HG03280 (cell line): ENCODE measurements around the gene NKX2-2.
"Not testable (repeated sequence)": the region's sequence is repeated elsewhere in the genome, so short reads cannot be mapped to it uniquely, and the experiment has no call there.

Source experiments
- ATAC-seq: cut with Tn5 transposase; IDR thresholded peaks from one replicate; pipeline ENCODE4 v1.9.1; 2021; ENCODE audit warnings: mild to moderate bottlenecking, moderate library complexity; ENCODE audit not compliant: unreplicated experiment

NKX2-2 gene

GRCh38 chr20:21509597-21510371 is 4.1 kb downstream of the NKX2-2 start:
- no peak for ATAC-seq

DNA sequence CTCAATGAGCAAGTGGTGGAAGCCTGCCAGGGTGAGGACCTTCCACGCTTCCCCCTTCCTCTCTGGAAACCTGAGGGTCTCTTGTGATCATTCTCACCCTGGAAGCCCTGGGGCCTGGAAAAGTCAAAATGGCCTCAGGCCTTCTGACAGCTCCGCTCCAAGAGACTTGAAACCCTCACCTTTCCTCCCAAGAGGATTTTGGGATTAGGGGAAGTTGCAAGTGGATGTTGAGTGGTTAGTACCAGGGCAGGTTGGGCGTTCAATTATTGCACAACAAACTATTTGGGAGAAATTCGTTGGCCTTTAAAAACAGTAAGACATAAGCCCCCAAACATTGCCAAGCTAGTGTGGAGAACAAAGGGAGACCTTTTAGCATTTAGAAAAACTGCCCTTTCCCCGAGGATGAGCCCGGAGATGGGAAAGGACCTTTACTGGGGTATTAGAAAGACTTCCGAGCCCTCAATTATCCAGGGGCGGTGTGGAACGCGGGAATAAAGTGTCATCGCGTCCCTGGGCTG is 4.7 kb downstream of the NKX2-2 start:
- no peak for ATAC-seq

DNA sequence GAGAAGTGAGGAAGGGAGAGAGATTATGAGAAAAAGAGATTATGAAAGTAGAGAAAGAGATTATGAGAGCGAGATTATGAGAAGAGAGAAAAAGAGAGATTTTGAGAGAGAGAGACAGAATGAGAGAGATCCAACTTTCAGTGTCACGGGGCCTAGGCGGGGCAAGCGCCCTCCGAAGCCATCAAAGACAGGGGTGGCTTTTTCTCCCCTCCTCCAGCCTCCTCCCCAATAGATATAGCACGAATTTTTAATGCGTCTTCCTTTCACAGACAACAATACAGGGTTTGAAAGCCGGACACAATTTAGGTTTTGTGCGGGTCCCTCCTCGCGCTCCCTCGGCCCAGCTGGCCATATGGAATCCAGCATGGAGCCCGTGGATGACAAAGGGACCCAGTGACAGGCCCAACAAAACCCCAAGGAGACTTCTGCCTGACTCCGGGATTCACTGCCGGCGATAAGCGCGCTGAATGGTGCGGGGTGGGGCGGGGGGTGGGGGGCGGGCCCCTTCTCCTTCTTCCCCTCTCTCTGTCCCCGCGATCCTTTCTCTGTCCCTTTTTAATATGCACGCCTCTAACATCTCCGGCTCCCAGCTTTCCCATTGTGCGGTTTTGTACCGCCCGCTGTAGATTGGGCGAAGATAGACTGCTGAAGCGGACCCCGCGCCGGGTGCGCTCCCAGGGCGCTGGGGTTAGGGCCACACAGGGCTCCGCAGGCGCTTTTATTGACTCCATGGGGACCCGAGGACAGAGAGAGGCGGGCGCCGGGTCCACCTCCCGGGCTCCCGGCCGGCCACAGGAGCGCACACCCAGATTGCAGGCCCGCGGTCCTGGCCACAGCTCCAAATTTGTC is 5.4 kb downstream of the NKX2-2 start:
- no peak for ATAC-seq

DNA sequence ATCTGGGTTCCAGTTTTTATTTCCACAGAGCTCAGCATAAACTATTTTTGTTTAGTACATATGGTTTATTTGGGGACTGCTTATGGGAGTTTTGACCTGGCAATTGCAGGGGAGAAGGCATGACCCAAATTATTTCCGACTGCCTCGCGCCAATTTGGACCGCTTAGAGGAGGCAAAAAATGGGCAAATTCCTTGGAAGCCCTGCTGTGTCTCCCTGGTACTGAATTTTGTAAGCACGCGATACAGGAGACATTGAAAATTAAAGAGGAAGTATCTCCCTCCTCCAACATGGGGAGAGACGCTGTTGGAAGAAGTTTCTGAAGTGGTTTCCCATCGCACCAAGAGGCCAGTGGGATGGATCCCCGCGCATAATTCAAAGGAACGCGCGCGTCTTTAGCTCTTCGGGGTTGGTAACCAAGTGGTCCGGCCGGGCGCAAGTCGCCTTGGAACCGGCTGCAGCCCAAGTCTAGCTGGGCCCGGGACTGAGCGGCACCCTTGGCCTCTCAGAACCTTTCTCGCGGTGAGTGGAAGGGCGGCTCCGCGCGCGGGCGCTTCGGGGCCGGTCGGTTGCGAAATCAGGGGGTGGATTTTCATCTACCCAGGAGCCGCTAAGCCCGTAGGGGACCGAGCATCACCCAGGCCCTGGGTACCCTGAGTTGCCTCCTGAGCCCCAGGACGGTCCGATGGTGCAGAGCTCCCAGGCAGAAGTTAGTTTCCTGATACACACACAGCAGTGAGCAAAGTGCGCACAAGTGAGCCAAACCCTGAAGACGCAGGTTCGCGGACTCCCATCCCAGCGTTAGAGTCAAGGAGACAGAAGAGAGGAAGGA is 6.2 kb downstream of the NKX2-2 start:
- no peak for ATAC-seq

DNA sequence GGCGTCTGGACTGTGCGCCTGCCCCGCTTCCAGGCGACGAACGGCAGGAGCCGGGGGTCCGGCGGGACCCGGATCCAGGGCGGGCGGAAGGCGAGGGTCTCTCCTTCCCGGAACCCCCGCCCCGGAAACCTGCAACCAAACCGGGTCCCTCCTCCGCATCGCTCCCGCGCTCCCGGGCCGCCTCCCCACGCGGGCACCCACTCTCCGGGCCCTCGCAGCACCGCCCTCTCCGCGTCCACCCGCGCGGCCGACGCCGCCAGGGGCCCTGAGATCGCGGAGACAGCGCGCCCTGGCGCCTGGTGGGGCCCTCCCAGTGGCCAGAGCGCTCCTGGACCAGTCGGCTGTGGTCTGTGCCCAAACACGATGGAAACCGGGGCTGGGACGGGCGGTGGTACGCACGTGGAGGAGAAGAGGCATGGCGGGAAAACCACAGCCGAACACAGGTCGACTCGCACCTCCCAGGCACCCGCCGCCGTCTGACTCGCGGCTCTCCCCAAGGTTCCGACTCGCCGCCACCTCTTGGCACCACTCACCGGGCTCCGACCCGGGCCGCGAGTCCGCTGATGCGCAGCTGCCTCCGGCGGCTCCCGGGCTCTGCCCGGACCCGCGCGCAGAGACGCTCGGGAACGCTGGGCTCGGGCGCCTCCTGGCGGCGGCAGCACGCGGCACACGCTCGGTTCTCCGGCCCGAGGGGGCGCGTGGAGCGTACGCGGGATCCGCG is 7.9 kb downstream of the NKX2-2 start:
- peak; percentile 35 for ATAC-seq

DNA sequence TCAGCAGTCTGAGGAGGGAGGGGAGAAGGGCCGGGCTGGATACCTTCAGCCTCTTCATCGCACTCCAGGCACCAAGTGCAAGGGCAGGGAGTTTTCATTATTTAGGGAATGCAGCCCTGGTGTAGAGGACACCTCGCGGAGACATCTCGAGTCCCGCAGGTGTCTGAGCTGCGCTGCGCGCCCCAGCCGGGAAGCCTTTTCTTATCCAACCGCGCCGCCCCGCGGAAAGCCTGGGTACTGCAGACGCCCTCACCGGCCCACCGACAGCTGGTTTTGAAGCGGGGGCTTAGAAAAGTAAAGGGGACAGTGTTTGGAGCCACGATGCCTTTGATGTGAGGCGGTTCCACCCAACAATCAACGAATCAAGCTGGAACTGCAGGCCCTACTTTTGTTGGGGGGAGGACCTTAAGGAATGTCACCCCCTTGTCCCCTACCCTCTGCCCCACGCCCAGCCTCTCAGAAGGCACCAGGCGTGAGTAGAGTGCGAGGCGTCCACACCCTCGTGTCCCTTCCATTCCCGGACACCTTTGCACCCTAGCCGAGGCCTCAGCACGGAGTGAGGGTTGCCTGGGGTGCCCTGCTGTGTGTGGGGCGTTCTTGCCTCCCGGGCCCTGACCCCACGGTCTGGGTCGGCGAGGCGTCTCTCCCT is 8.6 kb downstream of the NKX2-2 start:
- no peak for ATAC-seq

GRCh38 chr20:21504323-21504722 is 9.5 kb downstream of the NKX2-2 start:
- no peak for ATAC-seq

DNA sequence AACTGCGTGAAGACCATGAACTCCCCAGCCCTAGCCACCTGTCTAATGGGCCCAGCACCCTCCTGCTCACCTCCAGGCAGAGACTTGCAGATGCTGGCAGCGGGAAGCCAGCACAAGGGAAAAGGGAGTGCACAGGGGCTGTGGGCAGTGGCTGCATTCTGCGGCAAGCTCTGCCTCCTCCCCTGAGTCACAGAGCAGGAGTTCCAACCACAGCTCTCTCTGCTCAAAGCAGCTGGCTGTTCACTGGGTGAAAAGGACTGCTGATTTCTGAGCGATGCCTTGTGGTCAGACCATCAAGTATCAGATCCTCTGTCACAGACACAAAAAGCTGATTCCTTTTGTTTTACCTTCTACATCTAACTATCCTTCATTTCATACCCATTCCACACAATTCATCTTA is 10.5 kb downstream of the NKX2-2 start:
- peak; percentile 88 for ATAC-seq

GRCh38 chr20:21501184-21501583 is 12.7 kb downstream of the NKX2-2 start:
- ATAC-seq: no peak

DNA sequence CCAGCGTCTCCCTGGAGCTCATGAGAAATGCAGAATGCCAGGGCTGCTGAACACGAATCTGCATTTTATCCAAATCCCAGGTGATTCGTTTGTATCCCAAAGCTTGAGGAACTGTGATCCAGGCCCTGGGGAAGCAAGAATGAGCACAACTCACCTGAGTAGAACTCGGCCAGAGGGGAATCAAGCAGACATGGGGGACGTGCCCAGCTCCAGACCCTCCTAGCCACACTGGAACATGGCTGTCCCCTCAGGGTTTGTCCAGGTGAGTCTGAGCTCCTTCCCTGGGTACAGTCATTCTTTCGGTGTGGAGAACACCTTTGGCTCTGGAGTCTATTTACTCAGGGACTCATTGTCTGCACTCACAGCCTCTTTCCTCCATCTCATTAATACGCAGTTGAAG is 13.3 kb downstream of the NKX2-2 start:
- no peak for ATAC-seq

DNA sequence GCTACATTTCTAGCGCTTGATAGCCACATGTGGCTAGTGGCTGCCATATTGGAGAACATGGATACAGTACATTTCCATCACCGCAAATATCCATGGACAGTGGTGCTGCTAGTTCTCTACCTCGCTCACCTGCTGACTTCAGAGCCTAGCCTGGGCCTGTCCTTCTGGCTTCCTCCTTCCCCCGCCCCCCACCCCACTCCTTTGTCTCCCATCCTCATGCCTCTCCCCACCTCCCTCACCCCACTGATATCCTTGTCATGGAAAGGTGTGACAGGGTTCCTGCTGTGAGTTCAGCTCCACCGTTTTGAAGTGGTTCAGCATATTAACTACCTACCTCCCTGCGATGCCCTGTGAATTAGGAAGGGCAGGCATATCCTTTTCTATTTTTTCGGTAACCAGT is 14.2 kb downstream of the NKX2-2 start:
- ATAC-seq: no peak

DNA sequence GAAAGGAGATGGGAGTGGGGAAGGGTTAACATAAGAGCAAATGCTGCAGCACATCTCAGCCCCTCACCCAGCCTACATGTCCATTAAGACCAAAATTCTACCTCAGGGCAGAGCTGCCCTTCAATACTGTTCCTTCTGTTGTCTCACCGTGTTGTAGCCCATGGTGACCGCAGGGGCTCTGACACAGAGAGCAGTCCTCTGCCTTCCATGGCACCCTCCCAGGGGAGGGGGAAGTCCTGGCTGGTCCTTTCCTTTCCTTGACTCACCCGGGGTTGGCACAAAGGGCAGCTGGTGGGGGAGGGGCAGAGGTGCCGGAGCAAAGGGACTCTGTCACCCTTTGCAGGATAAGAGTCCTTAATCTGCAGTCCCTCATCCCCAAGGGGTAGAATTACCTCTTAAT is 15.2 kb downstream of the NKX2-2 start:
- ATAC-seq: no peak

DNA sequence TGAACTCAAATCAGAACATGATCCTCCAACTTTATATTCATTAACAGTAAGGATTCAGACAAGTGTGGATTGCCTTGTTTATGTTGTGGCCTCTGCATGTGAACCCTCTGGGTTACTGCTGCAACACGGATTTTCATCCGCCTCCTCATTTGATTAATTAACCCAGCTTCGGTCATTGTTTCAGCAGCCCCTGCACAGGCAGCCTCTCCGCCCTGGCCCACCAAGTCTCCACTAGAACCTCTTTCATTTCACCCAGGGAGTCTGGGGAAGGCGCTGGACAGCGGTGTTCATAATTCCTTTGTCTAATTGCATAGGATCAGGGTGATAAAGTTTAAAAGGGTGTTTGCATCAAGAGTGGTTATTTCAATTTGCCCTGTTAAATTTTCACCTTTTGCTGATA is 15.7 kb downstream of the NKX2-2 start:
- ATAC-seq: no peak

DNA sequence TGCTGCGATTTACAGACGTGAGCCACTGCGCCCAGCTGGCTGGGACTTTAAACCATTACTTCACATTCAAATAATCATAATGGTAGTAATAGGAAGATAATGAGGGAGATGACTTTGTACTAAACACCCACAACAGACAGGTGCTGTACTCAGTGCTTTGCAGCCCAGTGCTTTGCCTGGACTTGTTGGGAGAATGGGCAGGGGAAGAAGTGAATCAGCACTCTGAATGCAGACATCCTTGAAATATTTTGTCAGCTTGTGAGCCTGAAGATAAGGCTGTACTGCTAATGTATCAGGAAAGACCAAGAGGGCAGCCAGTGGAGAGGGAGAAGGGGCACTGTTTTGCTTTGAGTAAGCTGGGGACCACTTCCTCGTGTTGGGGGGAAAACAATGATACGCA is 17.4 kb downstream of the NKX2-2 start:
- ATAC-seq: no peak

GRCh38 chr20:21493049-21493448 is 20.8 kb downstream of the NKX2-2 start:
- ATAC-seq: no peak

GRCh38 chr20:21490105-21490504 is 23.8 kb downstream of the NKX2-2 start:
- no peak for ATAC-seq

- ATAC-seq: not testable (repeated sequence)
Measured at GRCh38 chr20:21480144-21480543, 33.7 kb downstream of the NKX2-2 start.

DNA sequence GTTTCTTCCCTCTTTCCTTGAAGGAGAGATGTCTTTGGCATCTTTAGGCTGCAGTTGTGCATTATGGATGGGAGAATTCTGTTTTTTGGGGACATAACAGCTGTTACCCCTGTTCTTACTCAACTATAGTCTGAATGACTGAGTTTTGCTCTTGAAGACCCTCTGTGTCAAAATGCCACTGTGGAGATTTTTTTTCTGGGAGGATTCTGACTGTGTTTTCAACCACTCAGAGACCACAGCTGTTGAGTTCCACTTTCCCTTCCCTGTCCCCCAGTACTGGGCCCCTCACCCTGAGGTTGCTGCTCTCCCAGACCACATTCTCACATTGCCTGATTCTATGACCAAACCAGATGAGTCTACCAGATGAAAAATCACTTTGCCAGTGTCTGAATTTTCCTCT is 48.1 kb downstream of the NKX2-2 start:
- no peak for ATAC-seq

- ATAC-seq: no peak
Measured at GRCh38 chr20:21464916-21465315, 48.9 kb downstream of the NKX2-2 start.
